HL-60 (cell line): ENCODE measurements around the gene DPEP1.
A peak's percentile ranks its signal among the peaks of the same experiment; 100 is the strongest.

Experiments used
- DNase-seq, 2 experiments: peaks; one replicate each; pipeline ENCODE4 v3.0.0-alpha.2; 2010 to 2020; ENCODE audit warnings: low read depth in 1 of 2, low spot score in 1 of 2
- H3K27ac ChIP-seq: fragments of 250-450 bp; sonication (Bioruptor Pico); replicated peaks from 2 replicates; pipeline ENCODE4 v1.5.1; 2020; ENCODE audit warnings: mild to moderate bottlenecking, moderate library complexity
- H3K27me3 ChIP-seq: fragments of 250-450 bp; sonication (Bioruptor Pico); 2 replicates; pipeline ENCODE4 v1.5.1; 2021; ENCODE audit warnings: mild to moderate bottlenecking, moderate library complexity; ENCODE audit not compliant: insufficient read depth, poor library complexity, severe bottlenecking
- H3K4me3 ChIP-seq: replicated peaks from 2 replicates; pipeline ENCODE4 v1.5.1; 2011; ENCODE audit warnings: mild to moderate bottlenecking, control low read depth, low read length; ENCODE audit not compliant: insufficient read depth
- CTCF ChIP-seq: IDR thresholded peaks from one replicate; pipeline ENCODE4 v1.5.1; 2011; ENCODE audit warnings: low read length, control low read depth, inconsistent platforms; ENCODE audit not compliant: insufficient read depth
- GABPA ChIP-seq: IDR thresholded peaks from 2 replicates; pipeline ENCODE4 v1.6.1; 2012; ENCODE audit warnings: low read depth
- POLR2AphosphoS5 ChIP-seq: IDR thresholded peaks from 2 replicates; pipeline ENCODE4 v1.6.1; 2012; ENCODE audit warnings: low read depth
- SPI1 ChIP-seq: IDR thresholded peaks from 2 replicates; pipeline ENCODE4 v1.6.1; 2012; ENCODE audit warnings: low read depth, mild to moderate bottlenecking, borderline replicate concordance
- TF ChIP-seq, protein P1 (sequence below): IDR thresholded peaks from 2 replicates; pipeline ENCODE4 v1.6.1; 2012; ENCODE audit warnings: low read depth; ENCODE audit not compliant: insufficient replicate concordance

DPEP1 gene

DNA sequence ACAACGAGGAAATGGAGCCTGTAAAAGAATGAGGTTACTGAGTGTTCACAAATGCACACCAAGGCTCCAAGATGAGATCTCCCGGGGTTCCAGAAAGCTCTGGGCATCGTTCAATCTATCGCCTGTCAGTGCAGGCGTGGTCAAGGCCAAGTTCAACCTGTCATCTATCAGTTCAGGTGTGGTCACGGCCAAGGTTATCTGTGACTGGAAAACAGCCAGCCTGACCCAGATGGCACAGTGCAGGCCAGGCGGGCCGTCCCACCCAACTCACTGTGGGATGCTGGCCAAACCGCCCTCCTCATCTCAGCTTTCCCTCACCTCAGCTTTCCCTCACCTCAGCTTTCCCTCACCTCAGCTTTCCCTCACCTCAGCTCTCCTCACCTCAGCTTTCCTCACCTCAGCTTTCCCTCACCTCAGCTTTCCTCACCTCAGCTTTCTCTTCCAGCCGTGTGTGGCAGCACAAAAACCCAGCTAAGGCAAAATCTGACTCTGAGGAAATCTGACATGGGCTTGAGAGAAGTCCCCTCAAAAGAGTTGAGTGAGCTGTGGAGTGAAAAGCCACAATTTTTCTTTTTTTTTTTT is 41.7 kb downstream of the DPEP1 start:
- no peaks in the 10 kb centered on the region for H3K27me3 ChIP-seq
- no peak overlapping the region for H3K27ac ChIP-seq
- H3K4me3 ChIP-seq: no peak overlapping the region
- TF ChIP-seq CTCF (no peak), SPI1 (no peak), GABPA (no peak), POLR2AphosphoS5 (no peak)
- TF ChIP-seq, protein P1, sequence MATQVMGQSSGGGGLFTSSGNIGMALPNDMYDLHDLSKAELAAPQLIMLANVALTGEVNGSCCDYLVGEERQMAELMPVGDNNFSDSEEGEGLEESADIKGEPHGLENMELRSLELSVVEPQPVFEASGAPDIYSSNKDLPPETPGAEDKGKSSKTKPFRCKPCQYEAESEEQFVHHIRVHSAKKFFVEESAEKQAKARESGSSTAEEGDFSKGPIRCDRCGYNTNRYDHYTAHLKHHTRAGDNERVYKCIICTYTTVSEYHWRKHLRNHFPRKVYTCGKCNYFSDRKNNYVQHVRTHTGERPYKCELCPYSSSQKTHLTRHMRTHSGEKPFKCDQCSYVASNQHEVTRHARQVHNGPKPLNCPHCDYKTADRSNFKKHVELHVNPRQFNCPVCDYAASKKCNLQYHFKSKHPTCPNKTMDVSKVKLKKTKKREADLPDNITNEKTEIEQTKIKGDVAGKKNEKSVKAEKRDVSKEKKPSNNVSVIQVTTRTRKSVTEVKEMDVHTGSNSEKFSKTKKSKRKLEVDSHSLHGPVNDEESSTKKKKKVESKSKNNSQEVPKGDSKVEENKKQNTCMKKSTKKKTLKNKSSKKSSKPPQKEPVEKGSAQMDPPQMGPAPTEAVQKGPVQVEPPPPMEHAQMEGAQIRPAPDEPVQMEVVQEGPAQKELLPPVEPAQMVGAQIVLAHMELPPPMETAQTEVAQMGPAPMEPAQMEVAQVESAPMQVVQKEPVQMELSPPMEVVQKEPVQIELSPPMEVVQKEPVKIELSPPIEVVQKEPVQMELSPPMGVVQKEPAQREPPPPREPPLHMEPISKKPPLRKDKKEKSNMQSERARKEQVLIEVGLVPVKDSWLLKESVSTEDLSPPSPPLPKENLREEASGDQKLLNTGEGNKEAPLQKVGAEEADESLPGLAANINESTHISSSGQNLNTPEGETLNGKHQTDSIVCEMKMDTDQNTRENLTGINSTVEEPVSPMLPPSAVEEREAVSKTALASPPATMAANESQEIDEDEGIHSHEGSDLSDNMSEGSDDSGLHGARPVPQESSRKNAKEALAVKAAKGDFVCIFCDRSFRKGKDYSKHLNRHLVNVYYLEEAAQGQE: no peak
- DNase-seq: no peak

DNA sequence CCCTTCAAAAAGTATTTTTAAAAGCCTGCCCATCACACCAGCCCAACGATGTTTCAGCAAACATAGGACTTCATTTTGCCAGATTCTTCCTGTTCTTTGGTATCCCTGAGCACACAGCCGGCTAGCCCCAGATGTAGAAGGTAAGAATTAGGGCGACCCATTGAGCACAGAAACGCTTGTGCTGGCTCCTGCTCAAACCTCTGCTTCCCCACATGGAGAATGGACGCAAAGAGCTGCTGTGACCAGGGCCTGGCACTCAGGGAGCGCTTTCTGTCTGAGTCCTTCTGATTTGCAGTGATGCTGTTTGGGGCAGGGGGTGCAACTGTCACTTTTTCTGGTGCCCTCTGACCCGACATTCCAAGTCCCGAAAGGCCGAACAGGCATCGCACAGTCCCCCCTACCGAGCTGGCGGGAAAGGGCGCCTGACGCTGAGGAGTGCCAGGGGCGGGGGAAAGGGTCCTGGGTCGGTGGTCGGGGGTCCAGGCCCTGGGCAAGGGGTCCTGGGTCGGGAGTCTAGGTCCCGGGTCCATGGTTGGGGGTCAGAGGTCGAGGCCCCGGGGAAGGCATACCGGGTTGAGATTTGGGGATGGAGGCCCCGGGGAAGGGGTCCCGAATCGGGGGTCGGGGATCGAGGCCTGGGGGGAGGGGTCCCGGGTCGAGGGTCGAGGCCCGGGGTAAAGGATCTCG is 43.1 kb downstream of the DPEP1 start:
- Histone ChIP-seq H3K27me3 (no peaks in the 10 kb centered on the region), H3K4me3 (peak overlapping the region; percentile 74), H3K27ac (no peak overlapping the region)
- TF ChIP-seq, protein P1: no peak
- TF ChIP-seq SPI1: no peak
- no peak for TF ChIP-seq CTCF
- no peak for TF ChIP-seq GABPA
- TF ChIP-seq POLR2AphosphoS5: no peak
- DNase-seq: no peak

DNA sequence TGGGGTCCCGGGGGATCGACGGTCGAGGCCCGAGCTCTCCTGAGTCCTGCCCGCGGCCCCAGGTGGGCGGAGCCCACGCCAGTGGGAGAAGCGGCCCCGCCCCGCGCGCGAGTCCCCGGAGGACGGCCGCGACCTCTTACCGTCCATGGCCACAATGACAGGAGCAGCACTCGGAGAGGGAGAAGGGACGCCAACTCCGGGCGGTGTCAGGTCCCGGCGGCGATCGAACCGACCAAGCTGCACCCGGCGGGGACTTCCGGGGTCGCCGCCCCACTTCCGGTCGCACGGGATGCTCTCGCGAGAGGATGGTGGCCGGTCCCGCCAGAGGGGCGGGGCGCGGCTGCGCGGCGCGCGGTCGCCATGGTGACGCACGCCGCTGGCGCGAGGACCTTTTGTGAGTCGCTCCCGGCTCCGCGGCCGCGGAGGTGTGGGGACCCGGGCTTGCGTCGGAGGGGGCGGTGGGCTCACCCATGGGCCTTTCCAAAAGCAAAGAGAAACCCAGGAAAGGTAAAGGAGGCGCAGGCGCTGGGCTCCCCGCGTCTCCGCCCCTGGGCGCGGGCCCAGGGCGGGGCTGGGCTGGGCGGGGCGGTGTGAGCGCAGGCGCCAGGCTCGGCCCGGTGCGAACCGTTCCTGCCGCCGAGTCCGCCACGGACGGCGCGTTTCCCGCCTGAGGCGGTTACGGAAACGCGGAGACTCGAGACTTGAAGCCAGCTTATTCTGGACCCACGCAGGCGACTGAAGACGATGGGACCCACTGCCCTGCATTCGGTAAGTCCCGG is 44.2 kb downstream of the DPEP1 start, which contains the start of the genes CHMP1A and SPATA33:
Gene CHMP1A (minus strand): TSS at position 267 of the 779 bp plus-strand sequence. CDS start 120 bp downstream, at position 147.
Gene SPATA33 (plus strand): TSS at position 395 of the 779 bp plus-strand sequence. CDS start 76 bp downstream, at position 471.
- peak; percentile 81 for TF ChIP-seq GABPA
- TF ChIP-seq POLR2AphosphoS5: no peak; the same call in 1 of the 2 replicates
- H3K27ac ChIP-seq: peak within 1 kb of the TSS; percentile 88
- no peaks in the 10 kb centered on the region for H3K27me3 ChIP-seq
- peak; percentile 61 to 68 for DNase-seq
- peak within 1 kb of the TSS; percentile 74 for H3K4me3 ChIP-seq
